Liver (tissue), 9 donors: ENCODE results near the gene UBAP2. TPM values are rescaled to one million over a fixed set of nuclear protein-coding genes. Genes with fewer than 3 reads are reported as not detected.

ENCODE experiments used
- DNase-seq: peaks from one replicate; pipeline ENCODE4 v3.0.0-alpha.2; 2017; ENCODE audit warnings: low spot score
- H3K27ac ChIP-seq, 2 donors: one replicate each; pipeline ENCODE4 v1.7.0; 2013; ENCODE audit warnings: inconsistent platforms in 2 of 2, low read length in 2 of 2, control low read depth in 1 of 2, low read depth in 1 of 2, mild to moderate bottlenecking in 1 of 2
- H3K27me3 ChIP-seq, 4 donors: one replicate each; pipeline versions ENCODE4 v1.6.1 to v1.7.0; 2013; ENCODE audit warnings: low read length in 3 of 4, inconsistent platforms in 1 of 4, mild to moderate bottlenecking in 1 of 4, moderate library complexity in 1 of 4; ENCODE audit not compliant: control insufficient read depth in 4 of 4, insufficient read depth in 4 of 4
- H3K36me3 ChIP-seq, 4 donors: one replicate each; pipeline versions ENCODE4 v1.6.1 to v1.7.0; 2013; ENCODE audit warnings: low read length in 3 of 4, mild to moderate bottlenecking in 3 of 4, low read depth in 1 of 4, moderate library complexity in 1 of 4; ENCODE audit not compliant: control insufficient read depth in 4 of 4, insufficient read depth in 3 of 4
- H3K4me1 ChIP-seq, 4 donors: one replicate each; pipeline versions ENCODE4 v1.6.1 to v1.7.0; 2013; ENCODE audit warnings: low read length in 3 of 4, mild to moderate bottlenecking in 3 of 4, moderate library complexity in 1 of 4; ENCODE audit not compliant: control insufficient read depth in 4 of 4, insufficient read depth in 4 of 4
- H3K4me3 ChIP-seq, 3 donors: one replicate each; pipeline versions ENCODE4 v1.6.1 to v1.7.0; 2013; ENCODE audit warnings: low read length in 3 of 3, control low read depth in 1 of 3, low read depth in 1 of 3, mild to moderate bottlenecking in 1 of 3
- H3K9ac ChIP-seq, 2 donors: one replicate each; pipeline ENCODE4 v1.7.0; 2013; ENCODE audit warnings: low read length in 2 of 2, mild to moderate bottlenecking in 2 of 2, moderate library complexity in 2 of 2, control low read depth in 1 of 2, low read depth in 1 of 2
- H3K9me3 ChIP-seq, 4 donors: one replicate each; pipeline versions ENCODE4 v1.6.1 to v1.7.0; 2013; ENCODE audit warnings: low read length in 3 of 4; ENCODE audit not compliant: control insufficient read depth in 4 of 4
- FOXA1 ChIP-seq: IDR thresholded peaks from 2 replicates; pipeline ENCODE4 v1.6.1; 2016; ENCODE audit warnings: antibody characterized with exemption
- FOXA2 ChIP-seq: IDR thresholded peaks from 2 replicates; pipeline ENCODE4 v1.6.1; 2016; ENCODE audit warnings: antibody characterized with exemption
- GABPA ChIP-seq, 2 donors: IDR thresholded peaks in 1 of 2; conservative IDR thresholded peaks in 1 of 2; 2 replicates each; pipeline ENCODE4 v1.6.1; 2016; ENCODE audit warnings: antibody characterized with exemption in 2 of 2, mild to moderate bottlenecking in 1 of 2, moderate library complexity in 1 of 2
- HNF4A ChIP-seq, 2 donors: conservative IDR thresholded peaks; 2 replicates each; pipeline ENCODE4 v1.6.1; 2016; ENCODE audit warnings: antibody characterized with exemption in 2 of 2, mild to moderate bottlenecking in 2 of 2
- HNF4G ChIP-seq: IDR thresholded peaks from 2 replicates; pipeline ENCODE4 v1.6.1; 2016; ENCODE audit warnings: antibody characterized with exemption
- JUND ChIP-seq, 2 donors: IDR thresholded peaks; 2 replicates each; pipeline ENCODE4 v1.6.1; 2016; ENCODE audit warnings: antibody characterized with exemption in 2 of 2
- NR2F2 ChIP-seq: IDR thresholded peaks from 2 replicates; pipeline ENCODE4 v1.6.1; 2016; ENCODE audit warnings: antibody characterized with exemption
- RAD21 ChIP-seq, 2 donors: IDR thresholded peaks; 2 replicates each; pipeline ENCODE4 v1.6.1; 2016; ENCODE audit warnings: antibody characterized with exemption in 2 of 2, mild to moderate bottlenecking in 2 of 2
- RXRA ChIP-seq, 2 donors: IDR thresholded peaks; 2 replicates each; pipeline ENCODE4 v1.6.1; 2017 to 2018; ENCODE audit warnings: antibody characterized with exemption in 2 of 2, mild to moderate bottlenecking in 1 of 2
- YY1 ChIP-seq: IDR thresholded peaks from 2 replicates; pipeline ENCODE4 v1.6.1; 2016; ENCODE audit warnings: antibody characterized with exemption, mild to moderate bottlenecking
- WGBS: extraction: QIAGEN DNeasy Blood & Tissue Kit; methylation state at CpG from one replicate; pipeline ENCODE4 v1.1.7; 2013; 5-methylcytosine and 5-hydroxymethylcytosine counted together
- polyA plus RNA-seq, 2 donors: library from polyadenylated mRNA; stranded (reverse) in 1 of 2; unstranded in 1 of 2; fragments of 200-250 nt in 1 of 2; fragments of >200 nt in 1 of 2; fragmentation: Nextera tagmentation in 1 of 2; extraction: Ambion mirVana in 1 of 2; gene quantifications; one replicate each; pipeline versions ENCODE4 v1.2.1 to v1.2.3, GENCODE V29; 2013 to 2015
- total RNA-seq, 2 donors: library from RNA; depleted of rRNA; stranded (reverse); fragments of >200 nt; gene quantifications; one replicate each; pipeline ENCODE4 v1.2.3, GENCODE V29; 2014
- TF ChIP-seq, protein P1 (sequence below): IDR thresholded peaks from 2 replicates; pipeline ENCODE4 v1.6.1; 2016; ENCODE audit warnings: antibody characterized with exemption
- TF ChIP-seq, protein P2 (sequence below): IDR thresholded peaks from 2 replicates; pipeline ENCODE4 v1.6.1; 2016; ENCODE audit warnings: antibody characterized with exemption
- TF ChIP-seq, protein P3 (sequence below): IDR thresholded peaks from 2 replicates; pipeline ENCODE4 v1.6.1; 2016; ENCODE audit warnings: antibody characterized with exemption
- TF ChIP-seq, protein P4 (sequence below): IDR thresholded peaks from 2 replicates; pipeline ENCODE4 v1.6.1; 2016; ENCODE audit warnings: antibody characterized with exemption, mild to moderate bottlenecking
- TF ChIP-seq, protein P5 (sequence below): fragments of 150-350 bp; IDR thresholded peaks from 2 replicates; pipeline ENCODE4 v1.5.1; 2017; ENCODE audit warnings: improper control_type of control experiment, low read depth, low read length; ENCODE audit not compliant: missing input control
- donor health status: healthy.
- donor health status: healthy.
- donor health status: healthy.
- donor health status: healthy.
- donor health status: healthy.

The UBAP2 gene
- total and polyA plus RNA-seq, 4 donors: 5.4 to 12.6 (median 8.3) TPM

DNA sequence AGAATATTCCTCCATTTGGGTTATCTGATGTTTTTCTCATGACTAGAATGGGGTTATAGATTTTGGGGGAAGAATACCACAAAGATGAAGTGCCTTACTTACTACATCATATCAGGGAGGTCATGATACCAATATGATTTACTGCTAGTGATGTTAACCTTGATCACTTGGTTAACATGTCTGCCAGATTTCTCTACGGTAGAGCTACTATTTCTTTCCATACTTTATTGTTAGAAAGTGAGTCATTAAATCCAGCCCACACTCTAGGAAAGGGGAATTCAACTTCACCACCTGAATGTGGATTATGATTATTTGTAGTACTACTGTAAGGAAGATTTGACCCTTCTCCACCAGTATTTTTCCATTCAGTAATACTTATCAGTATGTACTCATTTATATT is 167.1 kb downstream of the UBAP2 start:
- Histone ChIP-seq H3K9me3 (no peaks in the 10 kb centered on the region), H3K27ac (no peak overlapping the region), H3K27me3 (no peaks in the 10 kb centered on the region), H3K36me3 (peaks cover 0 to 1% (median 0%) of the 10 kb centered on the region in 4 donors), H3K4me1 (peaks cover 2 to 28% (median 10%) of the 10 kb centered on the region in 4 donors), H3K9ac (no peak overlapping the region), H3K4me3 (no peak overlapping the region)
- no peak for DNase-seq
- 79% methylated on average over 1 of the region's 1 CpG for WGBS
- TF ChIP-seq YY1 (no peak), RAD21 (IDR thresholded peaks at IDR 0.05) (no peak)
- TF ChIP-seq, protein P1, sequence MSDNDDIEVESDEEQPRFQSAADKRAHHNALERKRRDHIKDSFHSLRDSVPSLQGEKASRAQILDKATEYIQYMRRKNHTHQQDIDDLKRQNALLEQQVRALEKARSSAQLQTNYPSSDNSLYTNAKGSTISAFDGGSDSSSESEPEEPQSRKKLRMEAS: no peak

DNA sequence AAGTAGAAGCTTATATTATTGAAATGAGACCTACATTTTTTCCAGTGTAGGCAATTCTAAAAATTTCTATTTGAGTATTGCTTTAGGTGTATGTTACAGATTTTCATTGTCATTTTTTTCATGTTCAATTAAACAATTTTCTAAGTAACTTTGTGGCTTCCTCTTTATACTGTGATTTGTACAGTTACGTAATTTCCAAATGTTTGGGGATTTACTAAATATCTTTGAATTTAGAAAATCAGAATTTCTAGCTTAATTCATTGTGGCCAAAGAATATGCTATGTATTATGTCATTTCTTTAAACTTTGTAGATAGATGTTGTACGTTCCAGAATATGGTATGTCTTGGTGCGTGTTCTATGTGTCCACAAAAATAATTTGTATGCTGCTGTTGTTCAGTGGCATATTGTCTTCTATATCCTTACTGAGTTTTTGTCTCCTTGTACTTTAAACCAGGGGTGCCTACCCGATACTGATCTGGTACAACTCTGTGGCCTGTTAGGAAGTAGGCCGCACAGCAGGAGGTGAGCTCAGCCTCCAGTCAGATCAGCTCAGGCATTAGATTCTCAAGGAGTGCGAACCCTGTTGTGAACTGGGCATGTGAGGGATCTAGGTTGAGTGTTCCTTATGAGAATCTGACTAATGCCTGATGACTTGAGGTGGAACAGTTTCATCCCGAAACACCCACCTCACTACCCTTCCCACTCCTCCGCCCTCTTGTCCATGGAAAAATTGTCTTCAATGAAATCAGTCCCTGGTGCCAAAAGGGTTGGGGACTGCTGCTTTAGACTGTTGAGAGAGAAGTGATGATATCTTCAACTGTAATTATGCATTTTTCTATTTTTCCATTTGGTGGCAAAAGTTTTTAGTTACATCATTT is 168.2 kb downstream of the UBAP2 start:
- Histone ChIP-seq H3K9ac (no peak overlapping the region), H3K4me3 (no peak overlapping the region), H3K27me3 (no peaks in the 10 kb centered on the region), H3K4me1 (peaks cover 2 to 24% (median 9%) of the 10 kb centered on the region in 4 donors), H3K36me3 (peaks cover 0 to 1% (median 0%) of the 10 kb centered on the region in 4 donors), H3K9me3 (no peaks in the 10 kb centered on the region), H3K27ac (no peak overlapping the region)
- DNase-seq: no peak
- WGBS: 97% methylated on average over 8 of the region's 8 CpGs
- TF ChIP-seq, protein P1: no peak
- no peak for TF ChIP-seq YY1
- no peak for TF ChIP-seq JUND (IDR thresholded peaks at IDR 0.05)
- TF ChIP-seq, protein P2, sequence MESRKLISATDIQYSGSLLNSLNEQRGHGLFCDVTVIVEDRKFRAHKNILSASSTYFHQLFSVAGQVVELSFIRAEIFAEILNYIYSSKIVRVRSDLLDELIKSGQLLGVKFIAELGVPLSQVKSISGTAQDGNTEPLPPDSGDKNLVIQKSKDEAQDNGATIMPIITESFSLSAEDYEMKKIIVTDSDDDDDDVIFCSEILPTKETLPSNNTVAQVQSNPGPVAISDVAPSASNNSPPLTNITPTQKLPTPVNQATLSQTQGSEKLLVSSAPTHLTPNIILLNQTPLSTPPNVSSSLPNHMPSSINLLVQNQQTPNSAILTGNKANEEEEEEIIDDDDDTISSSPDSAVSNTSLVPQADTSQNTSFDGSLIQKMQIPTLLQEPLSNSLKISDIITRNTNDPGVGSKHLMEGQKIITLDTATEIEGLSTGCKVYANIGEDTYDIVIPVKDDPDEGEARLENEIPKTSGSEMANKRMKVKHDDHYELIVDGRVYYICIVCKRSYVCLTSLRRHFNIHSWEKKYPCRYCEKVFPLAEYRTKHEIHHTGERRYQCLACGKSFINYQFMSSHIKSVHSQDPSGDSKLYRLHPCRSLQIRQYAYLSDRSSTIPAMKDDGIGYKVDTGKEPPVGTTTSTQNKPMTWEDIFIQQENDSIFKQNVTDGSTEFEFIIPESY: no peak
- TF ChIP-seq FOXA1: no peak
- TF ChIP-seq HNF4G: no peak
- TF ChIP-seq, protein P3, sequence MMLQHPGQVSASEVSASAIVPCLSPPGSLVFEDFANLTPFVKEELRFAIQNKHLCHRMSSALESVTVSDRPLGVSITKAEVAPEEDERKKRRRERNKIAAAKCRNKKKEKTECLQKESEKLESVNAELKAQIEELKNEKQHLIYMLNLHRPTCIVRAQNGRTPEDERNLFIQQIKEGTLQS: no peak
- TF ChIP-seq GABPA (IDR thresholded peaks at IDR 0.05 in 1 of 2, conservative IDR thresholded peaks at IDR 0.05 in 1 of 2): no peak
- TF ChIP-seq HNF4A (conservative IDR thresholded peaks at IDR 0.05): no peak
- TF ChIP-seq RXRA (IDR thresholded peaks at IDR 0.05): no peak
- no peak for TF ChIP-seq RAD21 (IDR thresholded peaks at IDR 0.05)

DNA sequence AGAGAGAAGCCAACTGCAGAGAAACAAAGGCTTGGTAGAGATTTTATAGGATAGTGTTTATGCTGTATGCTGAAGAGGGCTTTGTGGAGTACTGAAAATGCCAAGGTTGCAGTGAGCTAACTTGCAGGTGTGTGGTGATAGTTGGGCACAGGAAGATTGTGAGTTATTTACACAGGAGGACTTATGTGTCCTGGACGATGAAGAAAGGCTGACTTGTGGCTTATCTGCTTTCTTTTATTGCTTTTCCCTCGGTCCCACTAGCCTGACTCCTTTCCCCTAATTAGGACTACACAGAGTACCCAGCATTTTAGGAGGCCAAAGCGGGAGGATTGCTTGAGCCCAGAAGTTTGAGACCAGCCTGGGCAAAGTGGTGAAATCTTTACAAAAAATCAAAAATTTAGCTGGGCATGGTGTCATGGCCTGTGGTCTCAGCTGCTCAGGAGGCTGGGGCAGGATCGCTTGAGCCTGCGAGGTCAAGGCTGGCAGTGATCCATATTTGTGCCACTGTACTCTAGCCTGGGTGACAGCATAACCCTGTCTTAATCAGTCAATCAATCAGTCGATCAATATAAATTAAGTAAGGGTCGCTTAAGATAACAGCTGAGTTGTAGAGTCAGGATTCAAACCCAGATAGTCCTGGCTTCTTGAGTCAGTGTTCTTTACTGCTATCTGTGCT is 169.9 kb downstream of the UBAP2 start:
- TF ChIP-seq RAD21 (IDR thresholded peaks at IDR 0.05): no peak
- TF ChIP-seq HNF4G: no peak
- no peak for TF ChIP-seq FOXA1
- TF ChIP-seq, protein P4, sequence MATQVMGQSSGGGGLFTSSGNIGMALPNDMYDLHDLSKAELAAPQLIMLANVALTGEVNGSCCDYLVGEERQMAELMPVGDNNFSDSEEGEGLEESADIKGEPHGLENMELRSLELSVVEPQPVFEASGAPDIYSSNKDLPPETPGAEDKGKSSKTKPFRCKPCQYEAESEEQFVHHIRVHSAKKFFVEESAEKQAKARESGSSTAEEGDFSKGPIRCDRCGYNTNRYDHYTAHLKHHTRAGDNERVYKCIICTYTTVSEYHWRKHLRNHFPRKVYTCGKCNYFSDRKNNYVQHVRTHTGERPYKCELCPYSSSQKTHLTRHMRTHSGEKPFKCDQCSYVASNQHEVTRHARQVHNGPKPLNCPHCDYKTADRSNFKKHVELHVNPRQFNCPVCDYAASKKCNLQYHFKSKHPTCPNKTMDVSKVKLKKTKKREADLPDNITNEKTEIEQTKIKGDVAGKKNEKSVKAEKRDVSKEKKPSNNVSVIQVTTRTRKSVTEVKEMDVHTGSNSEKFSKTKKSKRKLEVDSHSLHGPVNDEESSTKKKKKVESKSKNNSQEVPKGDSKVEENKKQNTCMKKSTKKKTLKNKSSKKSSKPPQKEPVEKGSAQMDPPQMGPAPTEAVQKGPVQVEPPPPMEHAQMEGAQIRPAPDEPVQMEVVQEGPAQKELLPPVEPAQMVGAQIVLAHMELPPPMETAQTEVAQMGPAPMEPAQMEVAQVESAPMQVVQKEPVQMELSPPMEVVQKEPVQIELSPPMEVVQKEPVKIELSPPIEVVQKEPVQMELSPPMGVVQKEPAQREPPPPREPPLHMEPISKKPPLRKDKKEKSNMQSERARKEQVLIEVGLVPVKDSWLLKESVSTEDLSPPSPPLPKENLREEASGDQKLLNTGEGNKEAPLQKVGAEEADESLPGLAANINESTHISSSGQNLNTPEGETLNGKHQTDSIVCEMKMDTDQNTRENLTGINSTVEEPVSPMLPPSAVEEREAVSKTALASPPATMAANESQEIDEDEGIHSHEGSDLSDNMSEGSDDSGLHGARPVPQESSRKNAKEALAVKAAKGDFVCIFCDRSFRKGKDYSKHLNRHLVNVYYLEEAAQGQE: no peak
- TF ChIP-seq, protein P1: no peak
- no peak for TF ChIP-seq NR2F2
- TF ChIP-seq, protein P5, sequence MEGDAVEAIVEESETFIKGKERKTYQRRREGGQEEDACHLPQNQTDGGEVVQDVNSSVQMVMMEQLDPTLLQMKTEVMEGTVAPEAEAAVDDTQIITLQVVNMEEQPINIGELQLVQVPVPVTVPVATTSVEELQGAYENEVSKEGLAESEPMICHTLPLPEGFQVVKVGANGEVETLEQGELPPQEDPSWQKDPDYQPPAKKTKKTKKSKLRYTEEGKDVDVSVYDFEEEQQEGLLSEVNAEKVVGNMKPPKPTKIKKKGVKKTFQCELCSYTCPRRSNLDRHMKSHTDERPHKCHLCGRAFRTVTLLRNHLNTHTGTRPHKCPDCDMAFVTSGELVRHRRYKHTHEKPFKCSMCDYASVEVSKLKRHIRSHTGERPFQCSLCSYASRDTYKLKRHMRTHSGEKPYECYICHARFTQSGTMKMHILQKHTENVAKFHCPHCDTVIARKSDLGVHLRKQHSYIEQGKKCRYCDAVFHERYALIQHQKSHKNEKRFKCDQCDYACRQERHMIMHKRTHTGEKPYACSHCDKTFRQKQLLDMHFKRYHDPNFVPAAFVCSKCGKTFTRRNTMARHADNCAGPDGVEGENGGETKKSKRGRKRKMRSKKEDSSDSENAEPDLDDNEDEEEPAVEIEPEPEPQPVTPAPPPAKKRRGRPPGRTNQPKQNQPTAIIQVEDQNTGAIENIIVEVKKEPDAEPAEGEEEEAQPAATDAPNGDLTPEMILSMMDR: no peak
- no peak for TF ChIP-seq GABPA (IDR thresholded peaks at IDR 0.05 in 1 of 2, conservative IDR thresholded peaks at IDR 0.05 in 1 of 2)
- no peak for TF ChIP-seq RXRA (IDR thresholded peaks at IDR 0.05)
- TF ChIP-seq, protein P3: no peak
- no peak for TF ChIP-seq JUND (IDR thresholded peaks at IDR 0.05)
- no peak for TF ChIP-seq FOXA2
- H3K36me3 ChIP-seq: no peaks in the 10 kb centered on the region
- H3K27me3 ChIP-seq: no peaks in the 10 kb centered on the region
- H3K4me3 ChIP-seq: no peak overlapping the region
- no peak overlapping the region for H3K9ac ChIP-seq
- DNase-seq: no peak
- H3K27ac ChIP-seq: no peak overlapping the region
- H3K9me3 ChIP-seq: no peaks in the 10 kb centered on the region
- H3K4me1 ChIP-seq: peaks cover 2 to 10% (median 4%) of the 10 kb centered on the region in 4 donors
- WGBS: 64% methylated on average over 7 of the region's 7 CpGs
